Muscle layer of colon (tissue), 2 donors: Measurements from ENCODE around the gene RAP2B.
"Not testable (repeated sequence)": the region's sequence is repeated elsewhere in the genome, so short reads cannot be mapped to it uniquely, and the experiment has no call there.

ENCODE experiments used
- H3K27ac ChIP-seq: one replicate; pipeline ENCODE4 v1.7.0; 2013; ENCODE audit warnings: low read depth, mild to moderate bottlenecking, low read length, moderate library complexity
- H3K27me3 ChIP-seq, 2 donors: one replicate each; pipeline ENCODE4 v1.7.0; 2013; ENCODE audit warnings: low read length in 2 of 2, mild to moderate bottlenecking in 2 of 2; ENCODE audit not compliant: insufficient read depth in 2 of 2, control insufficient read depth in 1 of 2
- H3K36me3 ChIP-seq: one replicate; pipeline ENCODE4 v1.7.0; 2013; ENCODE audit warnings: mild to moderate bottlenecking, low read length; ENCODE audit not compliant: insufficient read depth
- H3K4me1 ChIP-seq: one replicate; pipeline ENCODE4 v1.7.0; 2013; ENCODE audit warnings: mild to moderate bottlenecking, low read length; ENCODE audit not compliant: insufficient read depth
- H3K4me3 ChIP-seq, 2 donors: one replicate each; pipeline ENCODE4 v1.7.0; 2013; ENCODE audit warnings: low read length in 2 of 2, low read depth in 1 of 2, mild to moderate bottlenecking in 1 of 2, moderate library complexity in 1 of 2
- H3K9ac ChIP-seq: one replicate; pipeline ENCODE4 v1.7.0; 2013; ENCODE audit warnings: low read length
- H3K9me3 ChIP-seq: one replicate; pipeline ENCODE4 v1.7.0; 2013; ENCODE audit warnings: mild to moderate bottlenecking, low read length
- donor health status: abdominal sarcoma.
- donor health status: Adenocarcinoma of cecum.

RAP2B gene

DNA sequence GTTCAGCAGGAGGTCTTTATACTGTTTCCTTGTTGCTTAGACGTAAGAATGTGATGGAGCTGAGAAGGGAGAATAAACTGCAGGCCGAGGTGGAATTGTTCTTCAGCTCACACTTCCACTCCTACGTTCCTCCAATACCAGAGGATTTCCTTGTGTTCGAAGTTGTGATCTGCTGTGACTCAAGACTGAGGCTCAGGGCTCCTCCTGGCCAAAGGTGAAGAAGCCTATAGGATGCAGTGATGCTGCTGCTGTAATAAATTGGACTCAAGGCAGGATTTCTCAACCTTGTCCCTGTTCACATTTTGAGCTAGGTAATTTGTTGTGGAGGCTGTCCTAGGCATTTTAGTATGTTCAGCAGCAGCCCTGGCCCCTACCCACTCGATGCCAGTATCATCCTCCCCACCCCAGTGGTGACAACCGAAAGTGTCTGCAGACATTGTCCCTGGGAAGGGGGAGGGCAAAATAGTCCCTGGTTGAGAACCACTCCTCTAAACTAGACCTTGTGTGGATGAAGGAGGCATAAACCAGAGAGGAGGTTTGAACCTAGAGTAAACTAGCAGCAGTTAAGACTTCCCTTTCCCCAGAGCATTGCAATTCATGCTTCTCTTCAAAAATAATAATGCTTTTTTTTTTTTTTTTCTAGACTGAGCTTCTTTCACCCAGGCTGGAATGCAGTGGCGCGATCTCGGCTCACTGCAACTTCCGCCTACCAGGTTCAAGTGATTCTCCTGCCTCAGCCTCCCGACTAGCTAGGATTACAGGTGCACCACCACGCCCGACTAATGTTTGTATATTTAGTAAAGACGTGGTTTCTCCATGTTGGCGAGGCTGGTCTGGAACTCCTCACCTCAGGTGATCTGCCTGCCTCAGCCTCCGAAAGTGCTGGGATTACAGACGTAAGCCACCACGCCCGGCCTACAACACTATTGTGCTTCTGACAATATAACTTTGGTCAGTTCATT lies 11.1 kb downstream of the RAP2B start:
- Histone ChIP-seq H3K9ac (no peak overlapping the region), H3K27me3 (no peaks in the 10 kb centered on the region), H3K36me3 (no peaks in the 10 kb centered on the region), H3K4me1 (no peaks in the 10 kb centered on the region), H3K4me3 (no peak overlapping the region), H3K27ac (no peak overlapping the region), H3K9me3 (no peaks in the 10 kb centered on the region)

DNA sequence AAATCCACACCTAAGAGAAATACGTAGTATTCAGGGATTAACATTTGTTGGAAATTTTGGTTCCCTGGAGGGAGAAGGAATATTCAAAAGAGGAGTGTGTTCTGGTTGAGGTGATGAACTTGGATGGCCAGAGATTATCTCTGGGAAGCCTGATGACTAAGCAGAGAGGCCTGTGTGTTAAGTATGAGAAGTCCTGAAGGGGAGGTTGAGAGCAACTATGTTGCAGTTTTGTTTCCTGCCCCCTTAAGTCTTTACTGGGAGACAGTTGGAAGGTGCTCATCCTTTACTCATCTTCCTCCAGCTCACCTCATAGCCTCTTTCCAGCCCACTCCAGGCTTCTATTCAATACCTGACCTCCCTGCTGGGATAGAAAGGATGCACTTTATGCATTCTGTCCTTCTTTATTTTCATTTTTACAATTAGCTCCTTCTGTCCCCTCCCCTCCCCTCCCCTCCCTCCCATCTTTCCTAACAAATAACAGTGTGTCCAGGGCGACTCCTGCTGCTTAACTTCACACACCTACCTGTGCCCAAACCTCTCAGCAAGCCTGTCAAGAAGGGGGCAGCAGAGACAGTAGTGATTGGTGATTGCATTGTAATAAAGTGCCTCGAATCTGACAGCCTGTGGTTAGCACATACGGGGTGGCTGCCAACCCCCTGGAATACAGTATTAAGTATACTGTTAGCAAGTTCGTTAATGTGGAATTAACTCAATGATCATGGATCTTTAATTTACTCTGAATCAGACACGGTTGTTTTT lies 11.9 kb downstream of the RAP2B start:
- H3K27ac ChIP-seq, result no peak overlapping the region

DNA sequence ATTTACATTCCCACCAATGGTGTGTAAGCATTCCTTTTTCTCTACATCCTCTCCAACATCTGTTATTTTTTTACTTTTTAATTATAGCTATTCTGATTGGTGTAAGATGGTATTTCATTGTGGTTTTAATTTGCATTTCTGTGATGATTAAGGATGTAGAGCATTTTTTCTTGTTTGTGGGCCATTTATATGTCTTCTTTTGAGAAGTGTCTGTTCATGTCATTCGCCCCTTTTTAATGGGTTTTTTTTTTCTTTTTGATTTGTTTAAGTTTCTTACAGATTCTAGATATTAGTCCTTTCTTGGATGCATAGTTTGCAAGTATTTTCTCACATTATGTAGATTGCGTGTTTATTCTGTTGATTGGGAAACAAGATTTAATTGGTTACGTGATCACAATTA lies 14.2 kb downstream of the RAP2B start:
- Histone ChIP-seq H3K27me3 (no peaks in the 10 kb centered on the region), H3K9me3 (no peaks in the 10 kb centered on the region), H3K36me3 (no peaks in the 10 kb centered on the region), H3K9ac (no peak overlapping the region), H3K27ac (no peak overlapping the region), H3K4me1 (no peaks in the 10 kb centered on the region), H3K4me3 (no peak overlapping the region)

More for the DNA sequence above, 11.9 kb downstream of the RAP2B start:
- H3K4me3 ChIP-seq, result no peak overlapping the region
- H3K27me3 ChIP-seq, result no peaks in the 10 kb centered on the region
- no peaks in the 10 kb centered on the region for H3K4me1 ChIP-seq
- H3K9ac ChIP-seq, result no peak overlapping the region
- H3K9me3 ChIP-seq, result no peaks in the 10 kb centered on the region
- H3K36me3 ChIP-seq, result no peaks in the 10 kb centered on the region

DNA sequence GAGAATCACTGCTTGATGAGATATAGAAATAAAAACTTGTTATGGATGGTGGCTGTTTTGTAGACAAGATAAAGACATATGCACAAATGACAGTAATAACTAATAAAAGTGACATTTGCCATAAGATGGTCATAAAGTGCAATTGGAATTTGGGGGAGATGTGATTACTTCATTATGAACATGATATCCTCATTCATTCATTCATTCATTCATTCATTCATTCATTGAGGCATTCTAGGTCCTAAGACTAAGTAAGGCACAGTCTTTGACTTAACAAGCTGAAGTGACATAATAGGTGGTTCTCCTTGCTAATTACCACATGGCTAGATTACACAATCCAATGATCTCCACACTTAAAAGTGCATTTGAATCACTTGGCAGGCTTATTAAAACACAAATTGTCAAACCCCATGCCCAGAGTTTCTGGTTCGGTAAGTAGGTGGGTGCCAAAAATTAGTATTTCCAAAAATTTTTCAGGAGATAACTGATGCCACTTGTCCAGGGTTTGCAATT lies 18.9 kb downstream of the RAP2B start:
- Histone ChIP-seq H3K9ac (no peak overlapping the region), H3K4me3 (no peak overlapping the region), H3K9me3 (no peaks in the 10 kb centered on the region), H3K4me1 (no peaks in the 10 kb centered on the region), H3K27ac (no peak overlapping the region), H3K36me3 (no peaks in the 10 kb centered on the region), H3K27me3 (no peaks in the 10 kb centered on the region)

DNA sequence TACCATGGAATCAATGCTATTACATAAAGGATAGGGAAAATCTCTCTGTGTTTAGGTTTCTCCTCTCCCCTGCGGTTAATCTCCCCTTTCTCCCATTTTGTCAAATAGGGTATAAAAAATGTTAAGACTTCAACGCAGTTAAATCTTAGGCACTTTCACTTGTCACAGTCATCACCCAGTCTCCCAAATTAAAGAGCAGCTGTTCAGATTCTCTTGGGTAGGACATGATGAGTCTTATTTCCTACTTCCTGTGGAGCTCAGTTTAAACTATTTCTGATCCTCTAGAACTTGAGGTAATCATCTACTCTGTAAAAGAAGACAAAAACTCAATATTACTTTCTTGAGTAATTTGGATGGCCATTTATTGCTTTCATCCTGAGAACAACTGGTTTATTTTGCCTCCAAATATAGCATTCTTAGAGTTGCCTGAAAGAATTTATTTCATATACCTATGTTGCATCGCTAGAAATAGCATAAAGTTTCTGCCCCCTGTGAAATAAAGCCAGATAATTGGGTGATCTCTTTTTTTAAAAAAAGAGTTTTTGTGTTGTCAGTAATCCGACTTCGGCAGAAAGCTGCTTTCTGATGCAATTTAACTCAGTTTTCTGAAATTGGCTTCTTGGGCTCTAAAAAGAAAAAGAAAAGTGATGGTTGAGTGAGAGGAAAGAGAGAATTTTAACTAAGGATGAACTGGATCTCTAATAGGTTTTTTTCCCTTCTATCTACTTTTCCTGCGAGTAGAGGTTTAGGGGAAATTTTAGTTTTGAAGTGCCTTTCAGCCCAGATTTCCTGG lies 20.7 kb downstream of the RAP2B start:
- Histone ChIP-seq H3K27me3 (no peaks in the 10 kb centered on the region), H3K4me1 (no peaks in the 10 kb centered on the region), H3K4me3 (no peak overlapping the region), H3K9ac (no peak overlapping the region), H3K27ac (no peak overlapping the region), H3K9me3 (no peaks in the 10 kb centered on the region), H3K36me3 (no peaks in the 10 kb centered on the region)

DNA sequence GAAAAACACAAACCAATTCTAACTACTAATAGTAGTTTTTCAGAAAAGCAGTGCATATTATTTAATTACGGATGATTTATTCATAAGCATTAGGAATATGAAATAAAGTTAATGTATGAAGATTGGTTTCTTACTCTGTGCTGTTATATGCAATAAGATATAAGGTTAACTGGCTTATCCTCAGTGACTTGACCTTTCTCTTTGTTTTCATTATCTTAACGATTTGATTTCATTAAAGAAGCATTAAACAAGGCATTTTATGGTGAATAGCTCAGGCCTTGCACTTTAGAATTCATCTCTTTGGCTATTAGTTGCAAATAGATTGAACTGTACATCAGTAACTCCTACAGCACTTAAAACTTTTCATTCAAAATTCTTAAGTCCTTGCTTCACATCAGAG lies 28.9 kb downstream of the RAP2B start:
- Histone ChIP-seq H3K4me1 (no peaks in the 10 kb centered on the region), H3K9me3 (no peaks in the 10 kb centered on the region), H3K27ac (no peak overlapping the region), H3K4me3 (no peak overlapping the region), H3K36me3 (no peaks in the 10 kb centered on the region), H3K27me3 (no peaks in the 10 kb centered on the region), H3K9ac (no peak overlapping the region)

DNA sequence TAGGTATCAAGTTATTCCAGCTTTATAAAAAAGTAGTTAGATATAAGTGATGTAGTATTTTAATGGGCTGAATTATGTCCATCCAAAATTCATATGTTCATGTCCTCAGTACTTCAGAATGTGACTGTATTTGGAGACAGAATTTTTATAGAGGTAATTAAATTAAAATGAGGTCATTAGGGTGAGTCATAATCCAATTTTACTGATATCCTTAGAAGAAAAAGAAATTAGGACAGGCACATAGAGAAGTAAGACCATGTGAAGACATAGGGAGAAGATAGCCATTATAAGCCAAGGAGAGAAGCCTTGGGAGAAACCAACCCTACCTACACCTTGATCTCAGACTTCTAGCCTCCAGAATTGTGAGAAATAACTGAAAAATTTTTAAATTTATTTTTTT lies 30.3 kb downstream of the RAP2B start:
- Histone ChIP-seq H3K27me3 (no peaks in the 10 kb centered on the region), H3K9me3 (no peaks in the 10 kb centered on the region), H3K4me1 (no peaks in the 10 kb centered on the region), H3K36me3 (no peaks in the 10 kb centered on the region), H3K4me3 (no peak overlapping the region), H3K27ac (no peak overlapping the region), H3K9ac (no peak overlapping the region)

DNA sequence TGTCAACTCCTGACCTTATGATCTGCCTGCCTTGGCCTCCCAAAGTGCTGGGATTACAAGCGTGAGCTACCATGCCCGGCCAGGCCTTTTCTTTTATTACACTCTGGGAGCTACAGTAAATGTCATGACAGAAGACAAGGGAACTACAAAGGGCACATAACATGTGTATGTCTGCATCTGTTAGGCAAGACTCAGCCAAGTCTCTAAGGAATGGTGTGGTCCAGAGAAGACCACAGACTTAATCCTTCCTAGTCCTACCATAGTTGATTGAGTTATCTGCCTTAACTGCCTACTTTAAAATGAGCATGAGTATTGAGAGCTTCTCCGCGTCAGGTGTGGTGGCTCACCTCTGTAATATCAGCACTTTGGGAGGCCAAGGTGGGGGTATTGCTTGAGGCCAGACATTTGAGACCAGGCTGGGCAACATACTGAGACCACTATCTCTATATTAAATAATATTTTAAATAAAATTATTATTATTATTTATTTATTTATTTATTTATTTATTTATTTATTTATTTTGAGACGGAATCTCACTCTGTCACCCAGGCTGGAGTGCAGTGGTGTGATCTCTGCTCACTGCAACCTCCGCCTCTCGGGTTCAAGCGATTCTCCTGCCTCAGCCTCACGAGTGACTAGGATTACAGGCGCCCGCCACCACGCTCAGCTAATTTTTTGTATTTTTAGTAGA lies 31.9 kb downstream of the RAP2B start:
- H3K36me3 ChIP-seq, H3K4me1 ChIP-seq, H3K27ac ChIP-seq, H3K4me3 ChIP-seq, H3K9ac ChIP-seq, H3K9me3 ChIP-seq, H3K27me3 ChIP-seq: not testable (repeated sequence)

DNA sequence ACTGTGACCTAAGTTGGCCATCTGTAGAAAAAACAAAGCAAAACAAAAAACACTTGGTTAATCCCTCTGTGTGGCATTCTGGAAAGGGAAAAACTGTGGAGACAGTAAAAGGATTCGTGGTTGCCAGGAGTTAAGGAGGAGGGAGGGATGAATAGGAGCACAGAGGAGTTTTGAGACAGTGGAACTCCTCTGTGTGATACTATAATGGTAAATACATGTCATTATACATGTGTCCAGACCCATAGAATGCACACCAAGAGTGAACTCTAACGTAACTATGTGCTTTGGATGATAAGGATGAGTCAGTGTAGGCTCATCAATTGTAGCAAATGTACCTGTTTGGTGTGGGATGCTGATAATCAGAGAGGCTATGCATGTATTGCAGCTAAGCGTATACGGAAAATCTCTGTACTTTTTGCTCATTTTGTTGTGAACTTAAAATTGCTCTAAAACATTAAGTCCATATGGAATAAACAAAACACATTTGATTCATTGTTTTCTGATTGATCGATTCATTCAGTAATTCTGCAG lies 33.4 kb downstream of the RAP2B start:
- Histone ChIP-seq H3K36me3 (no peaks in the 10 kb centered on the region), H3K9ac (no peak overlapping the region), H3K4me1 (no peaks in the 10 kb centered on the region), H3K9me3 (no peaks in the 10 kb centered on the region), H3K4me3 (no peak overlapping the region), H3K27ac (no peak overlapping the region), H3K27me3 (no peaks in the 10 kb centered on the region)

DNA sequence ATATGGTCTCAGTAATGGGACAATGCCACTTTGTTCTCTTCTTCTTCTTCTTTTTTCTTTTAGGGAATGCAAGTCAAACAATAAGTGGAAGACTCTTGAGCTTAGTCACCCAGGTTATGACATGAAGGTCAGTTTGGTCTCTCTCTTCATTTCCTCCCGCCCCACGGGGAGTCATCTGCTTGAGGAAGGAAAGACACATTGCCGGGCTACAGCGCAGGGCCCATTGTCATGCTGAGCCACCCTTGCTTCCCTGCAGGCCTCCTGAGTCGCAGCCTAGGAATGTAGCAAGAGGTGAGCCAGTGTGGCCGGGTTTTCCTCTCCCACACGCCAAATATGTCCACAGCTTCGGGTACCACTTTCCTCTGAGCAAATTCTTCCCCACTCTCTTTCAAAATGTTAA lies 47.6 kb downstream of the RAP2B start:
- no peak overlapping the region for H3K27ac ChIP-seq
- no peaks in the 10 kb centered on the region for H3K36me3 ChIP-seq
- H3K4me1 ChIP-seq, result no peaks in the 10 kb centered on the region
- no peaks in the 10 kb centered on the region for H3K27me3 ChIP-seq
- H3K9ac ChIP-seq, result no peak overlapping the region
- H3K4me3 ChIP-seq, result no peak overlapping the region
- no peaks in the 10 kb centered on the region for H3K9me3 ChIP-seq
